SK-N-SH treated with all-trans-retinoic acid at 6 μM for 48 hours (cell line): Measurements from ENCODE around the gene PARD3B.

Experiments
- ZFP3 ChIP-seq: fragments of 250-450 bp; sonication (Bioruptor Pico); IDR thresholded peaks from 2 replicates; pipeline ENCODE4 v1.5.0; 2020; ENCODE audit warnings: mild to moderate bottlenecking, moderate library complexity
- TF ChIP-seq, protein P1 (sequence below): fragments of 250-450 bp; sonication (Bioruptor Pico); IDR thresholded peaks from 2 replicates; pipeline ENCODE4 v1.8.0; 2020; ENCODE audit warnings: mild to moderate bottlenecking, moderate library complexity, borderline replicate concordance
- TF ChIP-seq, protein P2 (sequence below): fragments of 250-450 bp; sonication (Bioruptor Pico); IDR thresholded peaks from 2 replicates; pipeline ENCODE4 v1.8.0; 2021; ENCODE audit warnings: low read depth, mild to moderate bottlenecking, moderate library complexity, borderline replicate concordance

DNA sequence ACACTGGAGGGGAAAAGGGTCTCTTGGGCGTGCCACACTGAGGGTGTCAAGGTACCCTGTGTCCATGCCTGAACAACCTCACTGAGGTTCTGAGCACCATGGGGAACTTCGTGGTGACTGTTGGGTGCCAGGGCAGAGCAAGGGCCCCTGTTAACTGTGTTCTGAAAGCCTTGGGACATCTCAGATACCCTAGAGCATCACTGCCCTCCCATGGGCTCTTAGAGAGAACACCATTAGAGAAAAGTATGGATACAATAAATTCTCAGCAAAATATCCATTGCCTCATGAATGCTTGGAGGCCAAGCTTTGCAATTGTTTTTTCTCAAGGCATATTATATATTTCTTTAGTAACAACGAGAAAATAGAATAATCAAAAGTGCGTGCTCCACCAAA is 648.6 kb downstream of the PARD3B start:
- TF ChIP-seq, protein P1, sequence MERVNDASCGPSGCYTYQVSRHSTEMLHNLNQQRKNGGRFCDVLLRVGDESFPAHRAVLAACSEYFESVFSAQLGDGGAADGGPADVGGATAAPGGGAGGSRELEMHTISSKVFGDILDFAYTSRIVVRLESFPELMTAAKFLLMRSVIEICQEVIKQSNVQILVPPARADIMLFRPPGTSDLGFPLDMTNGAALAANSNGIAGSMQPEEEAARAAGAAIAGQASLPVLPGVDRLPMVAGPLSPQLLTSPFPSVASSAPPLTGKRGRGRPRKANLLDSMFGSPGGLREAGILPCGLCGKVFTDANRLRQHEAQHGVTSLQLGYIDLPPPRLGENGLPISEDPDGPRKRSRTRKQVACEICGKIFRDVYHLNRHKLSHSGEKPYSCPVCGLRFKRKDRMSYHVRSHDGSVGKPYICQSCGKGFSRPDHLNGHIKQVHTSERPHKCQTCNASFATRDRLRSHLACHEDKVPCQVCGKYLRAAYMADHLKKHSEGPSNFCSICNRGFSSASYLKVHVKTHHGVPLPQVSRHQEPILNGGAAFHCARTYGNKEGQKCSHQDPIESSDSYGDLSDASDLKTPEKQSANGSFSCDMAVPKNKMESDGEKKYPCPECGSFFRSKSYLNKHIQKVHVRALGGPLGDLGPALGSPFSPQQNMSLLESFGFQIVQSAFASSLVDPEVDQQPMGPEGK: no peak
- TF ChIP-seq, protein P2, sequence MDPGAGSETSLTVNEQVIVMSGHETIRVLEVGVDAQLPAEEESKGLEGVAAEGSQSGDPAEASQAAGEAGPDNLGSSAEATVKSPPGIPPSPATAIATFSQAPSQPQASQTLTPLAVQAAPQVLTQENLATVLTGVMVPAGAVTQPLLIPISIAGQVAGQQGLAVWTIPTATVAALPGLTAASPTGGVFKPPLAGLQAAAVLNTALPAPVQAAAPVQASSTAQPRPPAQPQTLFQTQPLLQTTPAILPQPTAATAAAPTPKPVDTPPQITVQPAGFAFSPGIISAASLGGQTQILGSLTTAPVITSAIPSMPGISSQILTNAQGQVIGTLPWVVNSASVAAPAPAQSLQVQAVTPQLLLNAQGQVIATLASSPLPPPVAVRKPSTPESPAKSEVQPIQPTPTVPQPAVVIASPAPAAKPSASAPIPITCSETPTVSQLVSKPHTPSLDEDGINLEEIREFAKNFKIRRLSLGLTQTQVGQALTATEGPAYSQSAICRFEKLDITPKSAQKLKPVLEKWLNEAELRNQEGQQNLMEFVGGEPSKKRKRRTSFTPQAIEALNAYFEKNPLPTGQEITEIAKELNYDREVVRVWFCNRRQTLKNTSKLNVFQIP (CRISPR knock-in tag): no peak
- no peak for TF ChIP-seq ZFP3 (CRISPR knock-in tag)
